Measurements from ENCODE around the gene HOXC4. TPM values are rescaled to one million over a fixed set of nuclear protein-coding genes. Genes with fewer than 3 reads are reported as not detected.

HOXC4 gene
- total RNA-seq, 1 experiment from 2014 or later, result not detected

GRCh38 chr12:54055552-54055951 is 1.9 kb downstream of the HOXC4 start:
- no peak overlapping the region for H2BK12ac ChIP-seq (ENCODE audit: insufficient read length, low read depth, low read length)
- peaks cover 4% of the 10 kb centered on the region for H3K23me2 ChIP-seq (ENCODE audit: insufficient read length, low read depth, low read length, poor library complexity, severe bottlenecking)
- no peak overlapping the region for H2BK120ac ChIP-seq (ENCODE audit: low read depth, low read length, poor library complexity, severe bottlenecking)
- peaks cover 9 to 73% of the 10 kb centered on the region in 2 experiments for H3K4me1 Mint-ChIP-seq
- no CpG with 5 or more reads among the region's 2 CpGs for WGBS (ENCODE audit: extremely low coverage, insufficient read length, low lambda C conversion rate)
- TF ChIP-seq, protein P1, sequence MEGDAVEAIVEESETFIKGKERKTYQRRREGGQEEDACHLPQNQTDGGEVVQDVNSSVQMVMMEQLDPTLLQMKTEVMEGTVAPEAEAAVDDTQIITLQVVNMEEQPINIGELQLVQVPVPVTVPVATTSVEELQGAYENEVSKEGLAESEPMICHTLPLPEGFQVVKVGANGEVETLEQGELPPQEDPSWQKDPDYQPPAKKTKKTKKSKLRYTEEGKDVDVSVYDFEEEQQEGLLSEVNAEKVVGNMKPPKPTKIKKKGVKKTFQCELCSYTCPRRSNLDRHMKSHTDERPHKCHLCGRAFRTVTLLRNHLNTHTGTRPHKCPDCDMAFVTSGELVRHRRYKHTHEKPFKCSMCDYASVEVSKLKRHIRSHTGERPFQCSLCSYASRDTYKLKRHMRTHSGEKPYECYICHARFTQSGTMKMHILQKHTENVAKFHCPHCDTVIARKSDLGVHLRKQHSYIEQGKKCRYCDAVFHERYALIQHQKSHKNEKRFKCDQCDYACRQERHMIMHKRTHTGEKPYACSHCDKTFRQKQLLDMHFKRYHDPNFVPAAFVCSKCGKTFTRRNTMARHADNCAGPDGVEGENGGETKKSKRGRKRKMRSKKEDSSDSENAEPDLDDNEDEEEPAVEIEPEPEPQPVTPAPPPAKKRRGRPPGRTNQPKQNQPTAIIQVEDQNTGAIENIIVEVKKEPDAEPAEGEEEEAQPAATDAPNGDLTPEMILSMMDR (conservative IDR thresholded peaks at IDR 0.05), result no peak
- no peak overlapping the region for H3T11ph ChIP-seq (ENCODE audit: low read length)
- no peak overlapping the region for H4K5ac ChIP-seq (ENCODE audit: insufficient read length, low read depth, low read length)
- no peak overlapping the region for H3K4ac ChIP-seq (ENCODE audit: low read depth, low read length)
- H3K27ac Mint-ChIP-seq, result no peak overlapping the region
- no peak overlapping the region for H4K91ac ChIP-seq (ENCODE audit: insufficient read length, low read depth, low read length)
- peaks cover 0 to 6% of the 10 kb centered on the region in 2 experiments; a peak in 1 of 5 replicates for H3K9me3 Mint-ChIP-seq
- H3K56ac ChIP-seq (ENCODE audit: insufficient read length, low read depth, low read length), result no peak overlapping the region
- no peak overlapping the region for H2AFZ ChIP-seq (ENCODE audit: low read length)
- no peak overlapping the region for H3K4me2 ChIP-seq (ENCODE audit: insufficient read depth, insufficient read length, low read length)
- peaks cover 96% of the 10 kb centered on the region for H3K27me3 ChIP-seq (ENCODE audit: insufficient read depth, low read length)
- H4K20me1 ChIP-seq (ENCODE audit: control insufficient read depth, insufficient read depth, insufficient read length), result no peaks in the 10 kb centered on the region
- H3K79me2 ChIP-seq (ENCODE audit: insufficient read depth, low read length), result no peaks in the 10 kb centered on the region
- H3K18ac ChIP-seq (ENCODE audit: insufficient read length, low read depth, low read length), result no peak overlapping the region
- H3K9me3 ChIP-seq (ENCODE audit: control insufficient read depth, low read depth, low read length), result no peaks in the 10 kb centered on the region
- no peaks in the 10 kb centered on the region for H3K79me1 ChIP-seq (ENCODE audit: insufficient read depth, low read depth, low read length, poor library complexity, severe bottlenecking)
- H3K23ac ChIP-seq (ENCODE audit: insufficient read length, low read depth, low read length), result no peak overlapping the region
- no peak overlapping the region for H2AK5ac ChIP-seq (ENCODE audit: insufficient read length, low read length)
- H3K4me1 ChIP-seq (ENCODE audit: insufficient read depth, low read length), result no peaks in the 10 kb centered on the region
- no peak overlapping the region for H3K14ac ChIP-seq (ENCODE audit: insufficient read depth, low read length)
- no peaks in the 10 kb centered on the region; a peak in 1 of 7 replicates for H3K36me3 Mint-ChIP-seq (ENCODE audit: insufficient read depth in 1 of 3, low read depth in 3 of 3)
- no peak overlapping the region for H2BK5ac ChIP-seq (ENCODE audit: insufficient read length, low read length)
- no peak overlapping the region for H3K27ac ChIP-seq (ENCODE audit: insufficient read length, low read depth, low read length)
- peaks cover 100% of the 10 kb centered on the region for H3K27me3 Mint-ChIP-seq (ENCODE audit: low read depth)
- DNase-seq, result no peak
- no peak overlapping the region for H3K4me3 Mint-ChIP-seq
- H4K8ac ChIP-seq (replicated peaks; ENCODE audit: insufficient read length, low read depth, low read length), result no peak overlapping the region
- H3K9ac ChIP-seq (ENCODE audit: extremely low read depth, insufficient read length, low read length), result no peak overlapping the region
- H2BK20ac ChIP-seq (ENCODE audit: low read depth, low read length, poor library complexity, severe bottlenecking), result no peak overlapping the region
- no peak overlapping the region for H2BK15ac ChIP-seq (ENCODE audit: low read depth, low read length)

Data from H9 (cell line).